H1 (cell line): Measurements from ENCODE around the gene ACKR3. TPM values are rescaled to one million over a fixed set of nuclear protein-coding genes. Genes with fewer than 3 reads are reported as not detected.

Source experiments
- CTCF ChIA-PET: fragments of 300-600 bp; sonication (Branson Sonifier 250); formaldehyde crosslinking; loops from one replicate; lab custom pipeline; 2021; ENCODE audit not compliant: partially characterized antibody; lab: Charles Lee
- POLR2A ChIA-PET: fragments of 300-600 bp; sonication (Branson Sonifier 250); formaldehyde crosslinking; loops from one replicate; lab custom pipeline; 2021; ENCODE audit warnings: inconsistent platforms; ENCODE audit not compliant: partially characterized antibody; lab: Charles Lee
- DNase-seq, 2 experiments: peaks; one replicate each; pipeline versions ENCODE4 v3.0.0 to v3.0.0-alpha.2; 2010 to 2022; ENCODE audit warnings: low spot score in 2 of 2, low read depth in 1 of 2, mixed read lengths in 1 of 2
- FAIRE-seq: peaks from 2 replicates; lab custom pipeline; 2011; peaks lifted over from hg19 to GRCh38; lab: Jason Lieb, UNC
- H2AFZ ChIP-seq: 2 replicates; pipeline ENCODE4 v1.8.1; 2012; ENCODE audit warnings: low read length, inconsistent platforms
- H2AK5ac ChIP-seq: 2 replicates; pipeline ENCODE4 v1.6.1; 2013; ENCODE audit warnings: low read depth, low read length
- H2BK120ac ChIP-seq: replicated peaks from 2 replicates; pipeline ENCODE3; 2013; ENCODE audit warnings: low read depth, low read length, inconsistent platforms
- H2BK12ac ChIP-seq: 2 replicates; pipeline ENCODE4 v1.6.1; 2013; ENCODE audit warnings: low read depth, low read length
- H2BK15ac ChIP-seq: 2 replicates; pipeline ENCODE4 v1.6.1; 2013; ENCODE audit warnings: low read length
- H2BK20ac ChIP-seq: 2 replicates; pipeline ENCODE4 v1.6.1; 2013; ENCODE audit warnings: low read length
- H2BK5ac ChIP-seq: 2 replicates; pipeline ENCODE4 v1.6.1; 2013; ENCODE audit warnings: low read depth, low read length
- H3K14ac ChIP-seq: 2 replicates; pipeline ENCODE4 v1.6.1; 2013; ENCODE audit warnings: inconsistent platforms; ENCODE audit not compliant: insufficient read length
- H3K18ac ChIP-seq: 2 replicates; pipeline ENCODE4 v1.6.1; 2013; ENCODE audit warnings: low read length; ENCODE audit errors: extremely low read depth
- H3K23ac ChIP-seq: 2 replicates; pipeline ENCODE4 v1.6.1; 2013; ENCODE audit warnings: inconsistent platforms; ENCODE audit not compliant: insufficient read length
- H3K23me2 ChIP-seq: 2 replicates; pipeline ENCODE4 v1.6.1; 2013; ENCODE audit warnings: low read depth, low read length
- H3K27ac ChIP-seq: 2 replicates; pipeline ENCODE4 v1.6.1; 2011; ENCODE audit warnings: low read depth, low read length, inconsistent platforms
- H3K27me3 ChIP-seq, 4 experiments: replicated peaks in 1 of 4; 1 replicate in 1 of 4; 2 replicates in 3 of 4; pipeline versions ENCODE4 v1.6.1 to v1.8.1; 2011 to 2013; ENCODE audit warnings: low read length in 3 of 4, mild to moderate bottlenecking in 3 of 4, inconsistent platforms in 2 of 4, mixed read lengths in 2 of 4, moderate library complexity in 1 of 4; ENCODE audit not compliant: control insufficient read depth in 3 of 4, insufficient read depth in 3 of 4; ENCODE audit errors: extremely low read depth in 1 of 4
- H3K36me3 ChIP-seq, 4 experiments: 2 replicates each; pipeline versions ENCODE4 v1.6.1 to v1.8.1; 2011 to 2013; ENCODE audit warnings: mild to moderate bottlenecking in 4 of 4, low read length in 3 of 4, moderate library complexity in 2 of 4, control low read depth in 1 of 4, inconsistent platforms in 1 of 4; ENCODE audit not compliant: insufficient read depth in 4 of 4, control insufficient read depth in 2 of 4
- H3K4ac ChIP-seq: replicated peaks from 2 replicates; pipeline ENCODE3; 2013; ENCODE audit warnings: low read length, low read depth, mixed read lengths, inconsistent platforms; ENCODE audit not compliant: insufficient read length
- H3K4me1 ChIP-seq, 4 experiments: replicated peaks in 1 of 4; 1 replicate in 1 of 4; 2 replicates in 3 of 4; pipeline versions ENCODE4 v1.6.1 to v1.8.1; 2011 to 2013; ENCODE audit warnings: low read length in 3 of 4, inconsistent platforms in 2 of 4, mixed read lengths in 1 of 4; ENCODE audit not compliant: insufficient read depth in 4 of 4, control insufficient read depth in 3 of 4
- H3K4me2 ChIP-seq, 2 experiments: 2 replicates each; pipeline versions ENCODE4 v1.6.1 to v1.8.1; 2011 to 2013; ENCODE audit warnings: low read depth in 2 of 2, low read length in 2 of 2, control low read depth in 1 of 2, inconsistent platforms in 1 of 2, mild to moderate bottlenecking in 1 of 2; ENCODE audit not compliant: insufficient read depth in 1 of 2
- H3K4me3 ChIP-seq, 4 experiments: fragments of 200-600, 300-600 bp in 1 of 4; sonication (generic), shearing (Covaris generic), sonication (Bioruptor Twin) in 1 of 4; 2 replicates each; pipeline versions ENCODE4 v1.5.1 to v1.8.1; 2011 to 2016; ENCODE audit warnings: low read length in 4 of 4, low read depth in 3 of 4, control low read depth in 2 of 4, inconsistent platforms in 2 of 4, mild to moderate bottlenecking in 2 of 4, mixed read lengths in 1 of 4, moderate library complexity in 1 of 4; ENCODE audit not compliant: insufficient read depth in 2 of 4; ENCODE audit errors: extremely low read depth in 1 of 4
- H3K56ac ChIP-seq: replicated peaks from 2 replicates; pipeline ENCODE3; 2013; ENCODE audit warnings: low read depth, mild to moderate bottlenecking, mixed read lengths, low read length, inconsistent platforms; ENCODE audit not compliant: insufficient read length
- H3K79me1 ChIP-seq: 2 replicates; pipeline ENCODE4 v1.6.1; 2013; ENCODE audit warnings: low read depth, low read length, control low read depth
- H3K79me2 ChIP-seq, 2 experiments: 2 replicates each; pipeline versions ENCODE4 v1.6.1 to v1.8.1; 2012 to 2013; ENCODE audit warnings: low read length in 2 of 2, mild to moderate bottlenecking in 2 of 2, inconsistent platforms in 1 of 2; ENCODE audit not compliant: insufficient read depth in 2 of 2, control insufficient read depth in 1 of 2
- H3K9ac ChIP-seq, 4 experiments: replicated peaks in 1 of 4; 1 replicate in 1 of 4; 2 replicates in 3 of 4; pipeline versions ENCODE4 v1.6.1 to v1.8.1; 2011 to 2013; ENCODE audit warnings: low read depth in 3 of 4, low read length in 3 of 4, control low read depth in 2 of 4, mild to moderate bottlenecking in 2 of 4, moderate library complexity in 2 of 4, inconsistent platforms in 1 of 4; ENCODE audit errors: extremely low read depth in 1 of 4
- H3K9me3 ChIP-seq, 2 experiments: 2 replicates each; pipeline versions ENCODE4 v1.6.1 to v1.8.1; 2012 to 2013; ENCODE audit warnings: mild to moderate bottlenecking in 2 of 2, moderate library complexity in 2 of 2, control low read depth in 1 of 2, inconsistent platforms in 1 of 2, low read depth in 1 of 2, low read length in 1 of 2, mixed read lengths in 1 of 2; ENCODE audit not compliant: insufficient read depth in 2 of 2
- H4K20me1 ChIP-seq, 2 experiments: replicated peaks in 1 of 2; 2 replicates each; pipeline versions ENCODE3 to v1.8.1; 2011 to 2013; ENCODE audit warnings: inconsistent platforms in 2 of 2, low read length in 2 of 2, mild to moderate bottlenecking in 1 of 2; ENCODE audit not compliant: insufficient read depth in 2 of 2, control insufficient read depth in 1 of 2
- H4K5ac ChIP-seq: 2 replicates; pipeline ENCODE4 v1.6.1; 2013; ENCODE audit warnings: low read length, low read depth, mixed read lengths, inconsistent platforms; ENCODE audit not compliant: insufficient read length
- H4K8ac ChIP-seq: 2 replicates; pipeline ENCODE4 v1.8.0; 2013; ENCODE audit warnings: mild to moderate bottlenecking, moderate library complexity, low read length, inconsistent platforms; ENCODE audit not compliant: insufficient read depth; ENCODE audit errors: extremely low read depth
- H4K91ac ChIP-seq: replicated peaks from 2 replicates; pipeline ENCODE3; 2013; ENCODE audit warnings: low read length, mixed read lengths, inconsistent platforms; ENCODE audit not compliant: insufficient read length
- ATF2 ChIP-seq: IDR thresholded peaks from 2 replicates; pipeline ENCODE4 v1.6.1; 2012; ENCODE audit warnings: low read length, inconsistent platforms
- BCL11A ChIP-seq, 2 experiments: IDR thresholded peaks; one replicate each; pipeline ENCODE4 v1.6.1; 2011; ENCODE audit warnings: low read depth in 2 of 2, low read length in 2 of 2, mild to moderate bottlenecking in 2 of 2
- CTBP2 ChIP-seq: IDR thresholded peaks from 2 replicates; pipeline ENCODE4 v1.7.0; 2011; ENCODE audit warnings: borderline replicate concordance, mild to moderate bottlenecking, moderate library complexity, mixed read lengths, low read length; ENCODE audit not compliant: insufficient read depth, insufficient read length
- EZH2 ChIP-seq: fragments of 200-600 bp; sonication (generic); IDR thresholded peaks from 2 replicates; pipeline ENCODE4 v1.7.1; 2012; ENCODE audit warnings: low read depth, mild to moderate bottlenecking, moderate library complexity, low read length, inconsistent platforms; ENCODE audit not compliant: severe bottlenecking
- GABPA ChIP-seq: IDR thresholded peaks from 2 replicates; pipeline ENCODE4 v1.6.1; 2011; ENCODE audit warnings: mild to moderate bottlenecking, low read length, moderate library complexity, borderline replicate concordance; ENCODE audit not compliant: insufficient read depth
- RFX5 ChIP-seq: IDR thresholded peaks from 2 replicates; pipeline ENCODE4 v1.6.1; 2011; ENCODE audit warnings: low read depth, low read length, improper control_type of control experiment, borderline replicate concordance
- SIRT6 ChIP-seq: IDR thresholded peaks from one replicate; pipeline ENCODE4 v1.7.1; 2012; ENCODE audit warnings: low read length, inconsistent platforms
- SIX5 ChIP-seq: IDR thresholded peaks from 2 replicates; pipeline ENCODE4 v1.6.1; 2011; ENCODE audit warnings: mild to moderate bottlenecking, low read depth, low read length
- SP4 ChIP-seq: IDR thresholded peaks from 2 replicates; pipeline ENCODE4 v1.6.1; 2012; ENCODE audit warnings: low read length, inconsistent platforms
- TEAD4 ChIP-seq: IDR thresholded peaks from 2 replicates; pipeline ENCODE4 v1.6.1; 2012; ENCODE audit warnings: low read depth, low read length, inconsistent platforms, mixed read lengths
- USF2 ChIP-seq: IDR thresholded peaks from 2 replicates; pipeline ENCODE4 v1.6.1; 2011; ENCODE audit warnings: low read length, improper control_type of control experiment
- WGBS, 2 experiments: shearing (Covaris generic) in 1 of 2; methylation state at CpG; one replicate each; pipeline versions ENCODE4 v1.1.6 to v1.1.7; 2013 to 2015; ENCODE audit warnings: low lambda C conversion rate in 2 of 2, mixed read lengths in 2 of 2, inconsistent platforms in 1 of 2, low coverage in 1 of 2, missing lambda C conversion rate in 1 of 2; ENCODE audit not compliant: insufficient replicate concordance in 2 of 2, insufficient coverage in 1 of 2, insufficient read length in 1 of 2; ENCODE audit errors: extremely low coverage in 1 of 2, missing lambda C conversion rate in 1 of 2; 5-methylcytosine and 5-hydroxymethylcytosine counted together
- polyA plus RNA-seq, 7 experiments: library from polyadenylated mRNA; depleted of rRNA in 3 of 7; stranded (reverse) in 5 of 7; unstranded in 2 of 7; fragments of >200 nt in 5 of 7; fragments of 200-250 nt in 2 of 7; gene quantifications; 1 replicate in 5 of 7; 2 replicates in 1 of 7; 4 replicates in 1 of 7; pipeline versions ENCODE4 v1.2.1 to v1.2.3, GENCODE V29; 2011 to 2013; ENCODE audit warnings: missing spikeins in 2 of 7, mixed read lengths in 2 of 7
- total RNA-seq: library from RNA; stranded (reverse); fragmentation: NEBNext Ultra II Directional; extraction: Animal tissue kit (Norgen Biotek cat#: 25700); gene quantifications from 2 replicates; pipeline ENCODE4 v1.2.1, GENCODE V29; 2021

Gene ACKR3
- total and polyA plus RNA-seq, 2 of the 8 experiments (the other 6 are each of a cell fraction or from before 2014, with no cell fraction given): 1.4 to 24.4 TPM

GRCh38 chr2:236555481-236555880 lies 14.1 kb upstream of the ACKR3 start:
- Histone ChIP-seq H3K4me3 (no peak overlapping the region), H3K56ac (no peak overlapping the region), H3K4ac (no peak overlapping the region), H4K5ac (no peak overlapping the region), H3K36me3 (no peaks in the 10 kb centered on the region), H3K27me3 (no peaks in the 10 kb centered on the region), H4K20me1 (no peaks in the 10 kb centered on the region), H3K14ac (no peak overlapping the region), H3K9me3 (peaks cover 4% of the 10 kb centered on the region in 2 experiments; a peak in 2 of 4 replicates), H4K91ac (no peak overlapping the region), H2BK120ac (no peak overlapping the region), H2BK20ac (no peak overlapping the region), H4K8ac (no peak overlapping the region), H3K18ac (no peak overlapping the region), H3K27ac (no peak overlapping the region), H3K79me1 (no peaks in the 10 kb centered on the region), H3K23ac (no peak overlapping the region), H2AFZ (no peak overlapping the region), H2BK15ac (no peak overlapping the region), H3K9ac (no peak overlapping the region), H2BK12ac (no peak overlapping the region), H2BK5ac (no peak overlapping the region), H3K4me2 (no peak overlapping the region), H3K23me2 (no peaks in the 10 kb centered on the region), H3K4me1 (peaks cover 4 to 14% (median 8%) of the 10 kb centered on the region in 4 experiments; a peak in 5 of 7 replicates), H3K79me2 (no peaks in the 10 kb centered on the region), H2AK5ac (no peak overlapping the region)
- DNase-seq (no peak), FAIRE-seq (no peak)
- POLR2A ChIA-PET: no interaction called here
- CTCF ChIA-PET: interaction anchor here (0.9 to 1.3 kb wide), 2 partner anchors 12 to 506 kb away, joined by 3 to 5 read pairs; no protein-coding TSS in a partner anchor
- WGBS, 2 experiments: 91% methylated on average over 1 of the region's 1 CpG; no CpG with 5 or more reads in 1 of the 2 experiments
- TF ChIP-seq SIX5 (no peak), EZH2 (no peak), SP4 (no peak), SIRT6 (no peak), BCL11A (IDR thresholded peaks at IDR 0.05; ENCODE audit: low read depth in 2 of 2, low read length in 2 of 2) (no peak), TEAD4 (no peak), CTBP2 (no peak), RFX5 (no peak), ATF2 (no peak), GABPA (no peak), USF2 (no peak)
